Peyer's patch (tissue), 4 donors: Measurements from ENCODE around the gene LIN37. TPM values are rescaled to one million over a fixed set of nuclear protein-coding genes. Genes with fewer than 3 reads are reported as not detected.

Source experiments
- DNase-seq, 3 donors: peaks; one replicate each; pipeline ENCODE4 v3.0.0-alpha.2; 2017 to 2019
- H3K27ac ChIP-seq, 4 donors: fragments of 200-600 bp; sonication (generic); one replicate each; pipeline ENCODE4 v1.5.1; 2016 to 2019
- H3K27me3 ChIP-seq, 2 donors: fragments of 200-600 bp; sonication (generic); one replicate each; pipeline ENCODE4 v1.5.1; 2019
- H3K36me3 ChIP-seq, 3 donors: fragments of 200-600 bp; sonication (generic); one replicate each; pipeline ENCODE4 v1.5.1; 2016 to 2019
- H3K4me1 ChIP-seq, 4 donors: fragments of 200-600 bp; sonication (generic); one replicate each; pipeline ENCODE4 v1.5.1; 2016 to 2019
- H3K4me3 ChIP-seq, 4 donors: fragments of 200-600 bp; sonication (generic); 1 replicate in 3 of 4; 2 replicates in 1 of 4; pipeline ENCODE4 v1.5.1; 2016 to 2019; ENCODE audit warnings: mild to moderate bottlenecking in 1 of 4
- H3K9me3 ChIP-seq, 4 donors: fragments of 200-600 bp; sonication (generic); one replicate each; pipeline ENCODE4 v1.5.1; 2016 to 2019; ENCODE audit warnings: mild to moderate bottlenecking in 1 of 4
- POLR2A ChIP-seq, 2 donors: fragments of 450-650 bp; IDR thresholded peaks; one replicate each; pipeline ENCODE4 v1.5.1; 2017; ENCODE audit warnings: antibody characterized with exemption in 2 of 2, mild to moderate bottlenecking in 2 of 2, moderate library complexity in 2 of 2
- total RNA-seq, 4 donors: library from RNA; depleted of rRNA; stranded (reverse); fragments of >200 nt; gene quantifications; one replicate each; pipeline ENCODE4 v1.1.0, GENCODE V29; 2016
- TF ChIP-seq, protein P1 (sequence below), 6 experiments: fragments of 450-650 bp in 4 of 6; fragments of 200-600 bp in 2 of 6; sonication (generic) in 1 of 6; IDR thresholded peaks; one replicate each; pipeline ENCODE4 v1.5.1; 2017 to 2019; ENCODE audit warnings: antibody characterized with exemption in 6 of 6, mild to moderate bottlenecking in 3 of 6, moderate library complexity in 1 of 6

LIN37 gene
- total RNA-seq, 4 donors from 2014 or later, result 11.6 to 30.5 (median 20.2) TPM

DNA sequence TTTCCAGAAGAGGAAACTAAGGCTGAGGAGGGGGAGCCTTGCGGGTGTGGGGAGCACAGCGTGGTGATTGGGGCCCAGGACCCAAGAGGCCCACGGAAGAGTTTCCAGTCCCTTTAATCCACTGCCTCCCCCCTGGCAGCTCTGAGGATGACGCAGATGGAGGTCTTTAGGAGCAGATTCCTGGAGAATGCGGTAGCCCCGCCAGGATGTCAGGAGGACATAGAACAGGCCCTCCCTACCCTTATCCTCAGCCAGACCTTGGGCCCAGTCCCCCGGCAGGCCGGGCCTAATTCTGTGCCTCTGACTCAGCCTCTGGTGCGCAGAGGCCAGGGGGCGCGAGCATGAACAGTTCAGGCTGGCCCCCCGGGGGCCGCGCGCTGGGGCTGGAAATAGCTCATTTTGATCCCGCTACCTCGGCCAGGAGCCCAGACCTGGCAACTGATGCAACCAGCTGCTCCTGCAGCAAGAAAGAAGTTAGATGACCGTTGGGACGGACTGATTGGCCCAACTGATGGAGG is 8.9 kb downstream of the LIN37 start:
- no peak for TF ChIP-seq POLR2A (IDR thresholded peaks at IDR 0.05)
- TF ChIP-seq, protein P1, sequence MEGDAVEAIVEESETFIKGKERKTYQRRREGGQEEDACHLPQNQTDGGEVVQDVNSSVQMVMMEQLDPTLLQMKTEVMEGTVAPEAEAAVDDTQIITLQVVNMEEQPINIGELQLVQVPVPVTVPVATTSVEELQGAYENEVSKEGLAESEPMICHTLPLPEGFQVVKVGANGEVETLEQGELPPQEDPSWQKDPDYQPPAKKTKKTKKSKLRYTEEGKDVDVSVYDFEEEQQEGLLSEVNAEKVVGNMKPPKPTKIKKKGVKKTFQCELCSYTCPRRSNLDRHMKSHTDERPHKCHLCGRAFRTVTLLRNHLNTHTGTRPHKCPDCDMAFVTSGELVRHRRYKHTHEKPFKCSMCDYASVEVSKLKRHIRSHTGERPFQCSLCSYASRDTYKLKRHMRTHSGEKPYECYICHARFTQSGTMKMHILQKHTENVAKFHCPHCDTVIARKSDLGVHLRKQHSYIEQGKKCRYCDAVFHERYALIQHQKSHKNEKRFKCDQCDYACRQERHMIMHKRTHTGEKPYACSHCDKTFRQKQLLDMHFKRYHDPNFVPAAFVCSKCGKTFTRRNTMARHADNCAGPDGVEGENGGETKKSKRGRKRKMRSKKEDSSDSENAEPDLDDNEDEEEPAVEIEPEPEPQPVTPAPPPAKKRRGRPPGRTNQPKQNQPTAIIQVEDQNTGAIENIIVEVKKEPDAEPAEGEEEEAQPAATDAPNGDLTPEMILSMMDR (IDR thresholded peaks at IDR 0.05), result no peak
- peak overlapping the region; percentile 74 to 96 (median 91) for H3K27ac ChIP-seq
- H3K9me3 ChIP-seq, result no peaks in the 10 kb centered on the region
- peak overlapping the region; percentile 67 to 99 (median 84) for H3K4me3 ChIP-seq
- H3K36me3 ChIP-seq, result peaks cover 0 to 40% (median 0%) of the 10 kb centered on the region in 3 donors
- DNase-seq, result peak; percentile 31 to 78 (median 66)
- H3K4me1 ChIP-seq, result peaks cover 4 to 41% (median 11%) of the 10 kb centered on the region in 4 donors
- no peaks in the 10 kb centered on the region for H3K27me3 ChIP-seq

DNA sequence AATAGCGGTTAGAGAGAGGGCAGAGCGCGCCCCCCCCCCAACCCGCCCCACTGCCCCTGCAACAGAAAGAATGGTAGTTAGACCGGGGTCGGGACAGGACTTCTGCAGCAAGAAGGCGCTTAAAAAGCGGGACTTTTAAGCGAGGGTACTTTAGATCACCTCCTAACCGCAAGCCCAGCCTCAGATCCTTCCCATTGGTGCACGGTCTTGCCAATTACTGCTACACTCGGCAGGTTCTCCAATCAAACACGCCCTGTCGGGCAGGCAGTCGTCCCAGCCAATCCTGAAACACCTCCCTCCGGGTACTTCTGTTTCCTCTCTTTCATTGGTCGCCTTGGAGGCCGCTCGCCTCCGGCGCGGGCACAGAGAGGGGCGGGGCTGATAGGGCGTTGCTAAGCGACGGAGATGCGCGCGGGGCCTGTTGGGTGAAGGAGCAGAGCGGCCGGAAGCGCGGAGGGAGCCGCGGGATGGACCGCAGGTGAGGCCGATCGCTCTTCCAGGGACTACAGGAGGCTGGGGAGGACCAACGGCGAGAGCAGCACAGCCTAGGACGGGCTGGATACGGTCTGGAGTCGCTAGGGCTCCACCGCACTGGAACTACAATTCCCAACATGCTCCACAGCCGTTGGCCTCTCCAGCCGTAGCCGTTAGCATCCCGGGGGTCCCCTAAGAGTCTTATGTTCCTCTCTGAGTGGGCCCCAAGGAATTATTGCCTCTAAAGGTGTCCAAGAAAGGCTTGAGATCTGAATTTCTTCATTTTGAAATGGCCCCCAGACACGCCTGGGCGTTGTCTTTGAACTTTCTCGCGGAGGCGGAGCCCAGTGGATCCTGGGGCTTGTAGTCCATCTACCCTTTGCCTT is 9.6 kb downstream of the LIN37 start, which contains the start of gene PROSER3:
PROSER3 (plus strand) TSS at position 428 of the 860 bp plus-strand sequence; CDS start at position 468, 40 bp downstream.
- Histone ChIP-seq H3K27ac (peak within 1 kb of the TSS; percentile 90 to 97 (median 94)), H3K4me3 (peak within 1 kb of the TSS; percentile 67 to 99 (median 84)), H3K9me3 (no peaks in the 10 kb centered on the region), H3K27me3 (no peaks in the 10 kb centered on the region), H3K4me1 (peaks cover 4 to 41% (median 11%) of the 10 kb centered on the region in 4 donors), H3K36me3 (peaks cover 0 to 33% (median 0%) of the 10 kb centered on the region in 3 donors)
- TF ChIP-seq, protein P1 (IDR thresholded peaks at IDR 0.05), result no peak
- TF ChIP-seq POLR2A (IDR thresholded peaks at IDR 0.05), result peak; percentile 65 to 69
- peak; percentile 98 to 99 (median 99) for DNase-seq

DNA sequence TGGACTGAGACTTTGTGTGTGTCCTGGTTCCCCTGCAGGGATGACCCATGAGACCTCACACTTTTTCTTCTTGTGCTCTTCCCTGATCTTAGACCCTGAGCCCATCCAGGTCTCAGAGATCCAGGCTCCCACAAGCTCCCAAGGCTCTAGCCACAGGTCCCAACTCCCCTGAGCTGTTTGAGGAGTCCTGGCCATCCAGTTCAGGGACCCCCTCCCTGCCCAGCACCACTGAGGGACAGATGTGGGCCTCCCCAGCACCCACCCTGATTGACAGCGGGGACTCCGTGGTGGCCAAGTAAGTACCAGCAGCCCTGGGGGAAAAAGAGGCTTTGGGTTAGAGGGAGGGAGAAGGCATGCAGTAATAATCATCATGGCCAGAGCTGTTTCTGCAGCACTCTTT is 11.3 kb downstream of the LIN37 start:
- H3K36me3 ChIP-seq, result peaks cover 0 to 30% (median 0%) of the 10 kb centered on the region in 3 donors
- H3K27ac ChIP-seq, result no peak overlapping the region
- no peaks in the 10 kb centered on the region for H3K27me3 ChIP-seq
- H3K4me3 ChIP-seq, result no peak overlapping the region
- no peaks in the 10 kb centered on the region for H3K9me3 ChIP-seq
- H3K4me1 ChIP-seq, result peaks cover 4 to 40% (median 11%) of the 10 kb centered on the region in 4 donors
- TF ChIP-seq, protein P1 (IDR thresholded peaks at IDR 0.05), result no peak
- no peak for TF ChIP-seq POLR2A (IDR thresholded peaks at IDR 0.05)
- no peak for DNase-seq

DNA sequence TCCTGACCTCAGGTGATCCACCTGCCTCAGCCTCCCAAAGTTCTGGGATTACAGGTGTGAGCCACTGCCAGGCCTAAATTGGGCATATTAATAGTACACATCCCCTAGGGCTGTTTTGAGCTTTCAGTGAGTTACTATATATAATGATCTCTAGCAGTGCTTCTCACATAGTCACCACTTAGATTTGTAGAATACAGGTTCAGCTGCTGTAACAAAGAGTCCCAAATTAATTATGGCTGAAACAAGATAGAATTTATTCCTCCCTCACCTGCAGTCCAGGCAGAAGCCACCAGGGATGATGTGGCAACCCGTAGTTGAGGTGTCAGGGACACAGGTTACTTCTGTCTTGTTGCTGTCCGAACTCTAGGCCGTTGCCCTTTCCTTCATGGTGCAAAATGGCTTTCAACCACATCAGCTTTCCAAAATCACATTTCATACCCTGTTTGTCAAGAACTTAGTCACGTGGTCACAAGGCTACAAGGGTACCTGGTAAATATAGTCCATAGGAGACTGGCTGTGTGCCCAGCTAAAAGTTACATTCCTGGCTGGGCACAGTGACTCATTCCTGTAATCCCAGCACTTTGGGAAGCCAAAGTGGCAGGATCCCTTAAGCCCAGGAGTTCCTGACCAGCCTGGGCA is 12.5 kb downstream of the LIN37 start:
- no peak overlapping the region for H3K27ac ChIP-seq
- peaks cover 4 to 29% (median 11%) of the 10 kb centered on the region in 4 donors for H3K4me1 ChIP-seq
- DNase-seq, result no peak
- H3K4me3 ChIP-seq, result no peak overlapping the region
- H3K27me3 ChIP-seq, result no peaks in the 10 kb centered on the region
- TF ChIP-seq, protein P1 (IDR thresholded peaks at IDR 0.05), result no peak
- no peak for TF ChIP-seq POLR2A (IDR thresholded peaks at IDR 0.05)
- H3K36me3 ChIP-seq, result peaks cover 0 to 40% (median 0%) of the 10 kb centered on the region in 3 donors
- H3K9me3 ChIP-seq, result no peaks in the 10 kb centered on the region

DNA sequence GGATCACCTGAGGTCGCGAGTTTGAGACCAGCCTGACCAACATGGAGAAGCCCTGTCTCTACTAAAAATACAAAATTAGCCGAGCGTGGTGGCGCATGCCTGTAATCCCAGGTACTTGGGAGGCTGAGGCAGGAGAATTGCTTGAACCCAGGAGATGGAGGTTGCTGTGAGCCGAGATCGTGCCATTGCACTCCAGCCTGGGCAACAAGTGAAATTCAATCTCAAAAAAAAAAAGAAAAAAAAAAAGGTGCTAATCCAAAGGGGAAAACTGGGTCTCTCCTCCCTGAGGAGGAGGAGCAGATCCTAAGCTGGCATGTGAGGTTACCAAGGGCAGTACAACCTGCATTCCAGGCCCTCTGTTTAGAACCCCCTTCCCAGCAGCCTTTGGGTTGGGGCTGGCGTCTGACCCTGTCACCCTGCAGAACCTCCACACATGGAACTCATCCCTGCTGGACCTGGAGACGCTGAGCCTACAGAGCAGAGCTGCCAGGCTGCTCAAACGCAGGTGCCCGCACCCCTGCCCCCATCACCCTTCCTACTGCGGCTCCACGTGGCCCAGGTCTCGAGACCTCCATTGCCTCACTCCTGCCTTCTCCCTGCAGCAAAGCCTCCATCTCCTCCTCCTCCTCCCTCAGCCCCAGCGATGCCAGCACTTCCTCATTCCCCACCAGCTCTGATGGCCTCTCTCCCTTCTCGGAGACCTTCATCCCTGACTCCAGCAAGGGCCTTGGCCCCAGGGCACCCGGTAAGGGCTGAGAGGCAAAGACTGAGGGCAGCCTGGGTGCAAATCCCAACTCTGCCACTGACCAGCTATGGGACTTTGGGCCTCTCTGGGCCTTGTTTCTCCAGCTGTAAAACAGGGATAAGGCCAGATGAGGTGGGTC is 16.3 kb downstream of the LIN37 start:
- H3K9me3 ChIP-seq, result no peaks in the 10 kb centered on the region
- TF ChIP-seq POLR2A (IDR thresholded peaks at IDR 0.05), result no peak
- TF ChIP-seq, protein P1 (IDR thresholded peaks at IDR 0.05), result no peak
- H3K4me3 ChIP-seq, result no peak overlapping the region
- H3K36me3 ChIP-seq, result peaks cover 0 to 40% (median 0%) of the 10 kb centered on the region in 3 donors
- DNase-seq, result peak in 1 of 3 donors; percentile 45
- H3K27me3 ChIP-seq, result no peaks in the 10 kb centered on the region
- H3K4me1 ChIP-seq, result no peaks in the 10 kb centered on the region
- no peak overlapping the region for H3K27ac ChIP-seq
